ENCODE measurements around the gene CSRP1. TPM values are rescaled to one million over a fixed set of nuclear protein-coding genes. Genes with fewer than 3 reads are reported as not detected.

Gene CSRP1
- total RNA-seq, 3 donors from 2014 or later = 150 to 1,587 (median 214) TPM

GRCh38 chr1:201511941-201512539, 5.1 kb upstream of the CSRP1 start:
- no peak for TF ChIP-seq CTCF (IDR thresholded peaks at IDR 0.05)
- H3K4me1 ChIP-seq (ENCODE audit: low read depth) = peaks cover 12% of the 10 kb centered on the region
- no peaks in the 10 kb centered on the region for H3K9me3 ChIP-seq
- DNase-seq (peak in 2 of 3 donors; percentile 54 to 66), ATAC-seq (peak; percentile 31)
- intact Hi-C loops (cut with DNase I, micrococcal nuclease) = loop anchor here in 1 of 2 donors (10.0 kb wide), 1 partner anchor 67 kb away; no protein-coding TSS in a partner anchor
- no peaks in the 10 kb centered on the region for H3K36me3 ChIP-seq (ENCODE audit: low read depth)
- H3K4me3 ChIP-seq = no peak overlapping the region

GRCh38 chr1:201511396-201511940, 4.5 kb upstream of the CSRP1 start:
- no peak for TF ChIP-seq CTCF (IDR thresholded peaks at IDR 0.05)
- ATAC-seq (no peak), DNase-seq (no peak)
- H3K4me3 ChIP-seq = no peak overlapping the region
- H3K36me3 ChIP-seq (ENCODE audit: low read depth) = no peaks in the 10 kb centered on the region
- no peaks in the 10 kb centered on the region for H3K9me3 ChIP-seq
- intact Hi-C loops (cut with DNase I, micrococcal nuclease) = loop anchor here in 1 of 2 donors (10.0 kb wide), 1 partner anchor 67 kb away; no protein-coding TSS in a partner anchor
- peaks cover 12% of the 10 kb centered on the region for H3K4me1 ChIP-seq (ENCODE audit: low read depth)

GRCh38 chr1:201510734-201511133, 3.8 kb upstream of the CSRP1 start:
- Histone ChIP-seq H3K4me1 (ENCODE audit: low read depth) (peaks cover 16% of the 10 kb centered on the region), H3K9me3 (no peaks in the 10 kb centered on the region), H3K36me3 (ENCODE audit: low read depth) (no peaks in the 10 kb centered on the region), H3K4me3 (no peak overlapping the region)
- no peak for TF ChIP-seq CTCF (IDR thresholded peaks at IDR 0.05)
- intact Hi-C loops (cut with DNase I, micrococcal nuclease) = loop anchor here in 1 of 2 donors (10.0 kb wide), 1 partner anchor 66 kb away; no protein-coding TSS in a partner anchor
- DNase-seq (no peak), ATAC-seq (no peak)

GRCh38 chr1:201509601-201510374, 2.9 kb upstream of the CSRP1 start:
- ATAC-seq (no peak), DNase-seq (no peak)
- Histone ChIP-seq H3K4me3 (no peak overlapping the region), H3K9me3 (no peaks in the 10 kb centered on the region), H3K4me1 (ENCODE audit: low read depth) (peaks cover 26% of the 10 kb centered on the region), H3K36me3 (ENCODE audit: low read depth) (no peaks in the 10 kb centered on the region)
- TF ChIP-seq CTCF (IDR thresholded peaks at IDR 0.05) = no peak
- intact Hi-C loops (cut with DNase I, micrococcal nuclease) = loop anchor here in 1 of 2 donors (10.0 kb wide), 1 partner anchor 65 kb away; no protein-coding TSS in a partner anchor

- no peak for TF ChIP-seq CTCF (IDR thresholded peaks at IDR 0.05)
- Histone ChIP-seq H3K36me3 (ENCODE audit: low read depth) (no peaks in the 10 kb centered on the region), H3K4me1 (ENCODE audit: low read depth) (peaks cover 27% of the 10 kb centered on the region), H3K9me3 (no peaks in the 10 kb centered on the region), H3K4me3 (no peak overlapping the region)
- DNase-seq = no peak
- intact Hi-C loops (cut with DNase I, micrococcal nuclease) = no loop called here
- ATAC-seq = no peak
Measured at GRCh38 chr1:201508809-201509208, 1.9 kb upstream of the CSRP1 start.

All from mucosa of descending colon (tissue), 3 donors.